IMR-90 (cell line): ENCODE results near the gene GRID1. TPM values are rescaled to one million over a fixed set of nuclear protein-coding genes. Genes with fewer than 3 reads are reported as not detected.

Experiments used
- ATAC-seq: fragments of 200-7000 bp; cut with Tn5 transposase; 2 replicates; pipeline ENCODE4 v1.9.1; 2020; ENCODE audit warnings: low read depth, mild to moderate bottlenecking, moderate library complexity
- BruUV-seq: library from RNA; stranded (reverse); fragments of 400-500 nt; replicated peaks from 2 replicates; lab custom pipeline; 2021; lab: Mats Ljungman, UMichigan
- CTCF ChIA-PET: fragments of 300-600 bp; formaldehyde crosslinking; extraction: SDS; loops from one replicate; lab custom pipeline; 2021; ENCODE audit warnings: antibody characterized with exemption; lab: Yijun Ruan, JAX
- POLR2A ChIA-PET: fragments of 300-600 bp; sonication (Branson Sonifier 250); formaldehyde crosslinking; loops from one replicate; lab custom pipeline; 2022; ENCODE audit warnings: antibody characterized with exemption; ENCODE audit not compliant: unreplicated experiment; lab: Charles Lee
- DNase-seq: peaks from one replicate; pipeline ENCODE4 v3.0.0; 2013
- H2AFZ ChIP-seq: replicated peaks from 2 replicates; pipeline ENCODE3; 2013; ENCODE audit warnings: low read length, mild to moderate bottlenecking; ENCODE audit not compliant: poor library complexity
- H2AK5ac ChIP-seq: 2 replicates; pipeline ENCODE4 v1.6.1; 2013; ENCODE audit warnings: low read depth, low read length, inconsistent platforms
- H2AK9ac ChIP-seq: replicated peaks from 2 replicates; pipeline ENCODE3; 2013; ENCODE audit warnings: mild to moderate bottlenecking, low read depth, low read length, moderate library complexity; ENCODE audit not compliant: poor library complexity
- H2BK120ac ChIP-seq: 2 replicates; pipeline ENCODE4 v1.6.1; 2013; ENCODE audit warnings: low read depth, low read length, inconsistent platforms
- H2BK15ac ChIP-seq: 3 replicates; pipeline ENCODE4 v1.6.1; 2013; ENCODE audit warnings: low read depth, low read length, inconsistent platforms
- H2BK20ac ChIP-seq: 2 replicates; pipeline ENCODE4 v1.6.1; 2013; ENCODE audit warnings: low read depth, mild to moderate bottlenecking, inconsistent platforms, low read length, moderate library complexity
- H2BK5ac ChIP-seq: 2 replicates; pipeline ENCODE4 v1.6.1; 2013; ENCODE audit warnings: mild to moderate bottlenecking, low read depth, low read length, inconsistent platforms; ENCODE audit not compliant: poor library complexity, severe bottlenecking
- H3K14ac ChIP-seq: replicated peaks from 2 replicates; pipeline ENCODE4 v1.6.1; 2013; ENCODE audit warnings: low read depth, low read length, inconsistent platforms
- H3K18ac ChIP-seq: 2 replicates; pipeline ENCODE4 v1.6.1; 2013; ENCODE audit warnings: low read depth, low read length, control low read depth
- H3K23ac ChIP-seq: 2 replicates; pipeline ENCODE4 v1.6.1; 2013; ENCODE audit warnings: low read depth, low read length, inconsistent platforms
- H3K27ac ChIP-seq: 2 replicates; pipeline ENCODE4 v1.5.1; 2013; ENCODE audit warnings: mild to moderate bottlenecking, control low read depth, low read length; ENCODE audit not compliant: insufficient read depth
- H3K27me3 ChIP-seq: 2 replicates; pipeline ENCODE4 v1.6.1; 2013; ENCODE audit warnings: low read length; ENCODE audit not compliant: control insufficient read depth, insufficient read depth
- H3K36me3 ChIP-seq: 2 replicates; pipeline ENCODE4 v1.6.1; 2013; ENCODE audit warnings: low read length, mixed read lengths; ENCODE audit not compliant: control insufficient read depth, insufficient read depth
- H3K4ac ChIP-seq: 2 replicates; pipeline ENCODE4 v1.6.1; 2013; ENCODE audit warnings: low read depth, low read length, inconsistent platforms
- H3K4me1 ChIP-seq: 2 replicates; pipeline ENCODE4 v1.6.1; 2013; ENCODE audit warnings: low read length, mixed read lengths; ENCODE audit not compliant: control insufficient read depth, insufficient read depth
- H3K4me2 ChIP-seq: 2 replicates; pipeline ENCODE4 v1.6.1; 2013; ENCODE audit warnings: low read depth, mild to moderate bottlenecking, control low read depth, low read length, moderate library complexity
- H3K4me3 ChIP-seq: 2 replicates; pipeline ENCODE4 v1.5.1; 2013; ENCODE audit warnings: low read depth, mild to moderate bottlenecking, control low read depth, low read length, moderate library complexity; ENCODE audit not compliant: insufficient read depth
- H3K56ac ChIP-seq: 2 replicates; pipeline ENCODE4 v1.6.1; 2013; ENCODE audit warnings: low read length, inconsistent platforms; ENCODE audit not compliant: insufficient read depth; ENCODE audit errors: extremely low read depth
- H3K79me1 ChIP-seq, 2 experiments: 2 replicates each; pipeline ENCODE4 v1.6.1; 2013; ENCODE audit warnings: low read length in 2 of 2, inconsistent platforms in 1 of 2, low read depth in 1 of 2
- H3K9ac ChIP-seq: 2 replicates; pipeline ENCODE4 v1.6.1; 2013; ENCODE audit warnings: low read depth, low read length, control low read depth
- H3K9me1 ChIP-seq: 2 replicates; pipeline ENCODE4 v1.6.1; 2013; ENCODE audit warnings: low read length, inconsistent platforms; ENCODE audit not compliant: insufficient read depth
- H3K9me3 ChIP-seq: 2 replicates; pipeline ENCODE4 v1.6.1; 2013; ENCODE audit warnings: low read length; ENCODE audit not compliant: control insufficient read depth, insufficient read depth
- H4K20me1 ChIP-seq: 2 replicates; pipeline ENCODE4 v1.6.1; 2013; ENCODE audit warnings: low read length, inconsistent platforms; ENCODE audit not compliant: insufficient read depth
- H4K5ac ChIP-seq: 2 replicates; pipeline ENCODE4 v1.6.1; 2013; ENCODE audit warnings: mild to moderate bottlenecking, low read depth, low read length, control low read depth
- H4K8ac ChIP-seq, 2 experiments: 2 replicates each; pipeline ENCODE4 v1.6.1; 2013; ENCODE audit warnings: low read depth in 2 of 2, low read length in 2 of 2, control low read depth in 1 of 2, inconsistent platforms in 1 of 2
- H4K91ac ChIP-seq: 2 replicates; pipeline ENCODE4 v1.6.1; 2013; ENCODE audit warnings: low read depth, low read length, inconsistent platforms; ENCODE audit not compliant: insufficient read depth
- BHLHE40 ChIP-seq: fragments of 150-350 bp; IDR thresholded peaks from 2 replicates; pipeline ENCODE4 v1.6.1; 2016; ENCODE audit warnings: mild to moderate bottlenecking, low read depth, low read length
- CEBPB ChIP-seq: IDR thresholded peaks from 2 replicates; pipeline ENCODE4 v1.6.1; 2012; ENCODE audit warnings: low read depth, low read length, improper control_type of control experiment
- CHD1 ChIP-seq: IDR thresholded peaks from 2 replicates; pipeline ENCODE4 v1.6.1; 2012; ENCODE audit warnings: low read depth, low read length, improper control_type of control experiment
- FOS ChIP-seq: fragments of 150-350 bp; IDR thresholded peaks from 2 replicates; pipeline ENCODE4 v1.6.1; 2016; ENCODE audit warnings: low read depth, low read length
- MAFK ChIP-seq: IDR thresholded peaks from 2 replicates; pipeline ENCODE4 v1.6.1; 2012; ENCODE audit warnings: low read depth, low read length, improper control_type of control experiment
- MAZ ChIP-seq: IDR thresholded peaks from 2 replicates; pipeline ENCODE4 v1.6.1; 2012; ENCODE audit warnings: low read depth, mild to moderate bottlenecking, low read length, improper control_type of control experiment, moderate library complexity, borderline replicate concordance
- MXI1 ChIP-seq: IDR thresholded peaks from 2 replicates; pipeline ENCODE4 v1.6.1; 2012; ENCODE audit warnings: low read depth, mild to moderate bottlenecking, low read length, moderate library complexity, borderline replicate concordance
- POLR2A ChIP-seq: IDR thresholded peaks from 2 replicates; pipeline ENCODE4 v1.6.1; 2012; ENCODE audit warnings: mild to moderate bottlenecking, low read depth, low read length
- RAD21 ChIP-seq: IDR thresholded peaks from 2 replicates; pipeline ENCODE4 v1.6.1; 2012; ENCODE audit warnings: low read length, improper control_type of control experiment
- RFX5 ChIP-seq: IDR thresholded peaks from 2 replicates; pipeline ENCODE4 v1.8.0; 2012; ENCODE audit warnings: low read depth, mild to moderate bottlenecking, low read length, moderate library complexity
- SMC3 ChIP-seq: fragments of 150-350 bp; IDR thresholded peaks from 2 replicates; pipeline ENCODE4 v1.6.1; 2016; ENCODE audit warnings: low read depth, mild to moderate bottlenecking, antibody characterized with exemption, low read length, moderate library complexity
- WGBS, 2 experiments: methylation state at CpG; one replicate each; pipeline versions ENCODE4 v1.1.5 to v1.1.7; 2013; ENCODE audit warnings: missing lambda C conversion rate in 2 of 2; ENCODE audit not compliant: insufficient read length in 1 of 2; ENCODE audit errors: extremely low coverage in 2 of 2; 5-methylcytosine and 5-hydroxymethylcytosine counted together
- dilution Hi-C: fragments of 300-500 bp; cut with HindIII; formaldehyde crosslinking; loops from one replicate; pipeline ENCODE4 v1.14.3; 2018; ENCODE audit warnings: low sequenced_read_pairs; ENCODE audit not compliant: unreplicated experiment
- in situ Hi-C: fragments of 300-500 bp; cut with MboI; formaldehyde crosslinking; loops from 3 replicates; pipeline ENCODE4 v1.14.3; 2019; ENCODE audit warnings: low sequenced_read_pairs, inconsistent platforms, mixed read lengths
- intact Hi-C: fragments of 100-400 bp; cut with micrococcal nuclease; formaldehyde crosslinking; loops from 2 replicates; pipeline ENCODE4 v1.10.0; 2022
- polyA plus RNA-seq, 3 experiments: library from polyadenylated mRNA; depleted of rRNA; stranded (reverse); fragments of >200 nt; gene quantifications; 2 replicates each; pipeline ENCODE4 v1.2.3, GENCODE V29; 2012; ENCODE audit warnings: low replicate concordance in 1 of 3
- total RNA-seq: library from RNA; depleted of rRNA; stranded (reverse); fragments of >200 nt; gene quantifications from 2 replicates; pipeline ENCODE4 v1.2.3, GENCODE V29; 2012
- TF ChIP-seq, protein P1 (sequence below): fragments of 150-350 bp; IDR thresholded peaks from 2 replicates; pipeline ENCODE4 v1.6.1; 2016; ENCODE audit warnings: low read depth, mild to moderate bottlenecking, low read length, moderate library complexity, borderline replicate concordance

The GRID1 gene
- total and polyA plus RNA-seq, 2 of the 4 experiments (the other 2 are of a cell fraction) = not detected

DNA sequence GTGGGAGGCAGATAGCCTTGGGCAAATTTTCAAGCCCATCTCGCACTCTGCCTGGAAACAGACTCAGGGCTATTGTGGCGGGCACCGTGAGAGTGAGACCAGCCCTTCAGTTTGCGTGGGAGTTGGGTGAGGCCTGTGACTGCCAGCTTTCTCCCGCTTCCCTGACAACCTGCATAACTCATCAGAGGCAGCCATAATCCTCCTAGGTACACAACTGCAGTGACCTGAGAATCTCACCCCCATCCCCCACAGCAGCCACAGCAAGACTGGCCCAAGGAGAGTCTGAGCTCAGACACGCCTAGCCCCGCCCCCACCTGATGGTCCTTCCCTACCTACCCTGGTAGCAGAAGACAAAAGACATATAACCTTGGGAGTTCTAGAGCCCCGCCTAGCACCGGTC is 275.4 kb downstream of the GRID1 start:
- Histone ChIP-seq H2AK9ac (no peak overlapping the region), H4K8ac (no peak overlapping the region), H2BK15ac (no peak overlapping the region), H4K20me1 (no peaks in the 10 kb centered on the region), H3K9ac (no peak overlapping the region), H4K91ac (no peak overlapping the region), H3K23ac (no peak overlapping the region), H3K4me3 (no peak overlapping the region), H3K4ac (no peak overlapping the region), H3K79me1 (no peaks in the 10 kb centered on the region), H3K9me3 (no peaks in the 10 kb centered on the region; the same call in 1 of the 2 replicates), H3K18ac (no peak overlapping the region), H2BK5ac (no peak overlapping the region), H2BK120ac (no peak overlapping the region), H3K4me1 (no peaks in the 10 kb centered on the region), H3K14ac (no peak overlapping the region), H2AK5ac (no peak overlapping the region), H2BK20ac (no peak overlapping the region), H3K27ac (no peak overlapping the region), H3K56ac (no peak overlapping the region), H4K5ac (no peak overlapping the region), H3K36me3 (no peaks in the 10 kb centered on the region), H3K4me2 (no peak overlapping the region), H3K27me3 (no peaks in the 10 kb centered on the region), H2AFZ (no peak overlapping the region), H3K9me1 (no peaks in the 10 kb centered on the region)
- dilution Hi-C loops = no loop called here
- no CpG with 5 or more reads among the region's 9 CpGs for WGBS, 2 experiments
- ChIA-PET CTCF (no interaction called here), POLR2A (no interaction called here)
- in situ Hi-C loops = no loop called here
- TF ChIP-seq CHD1 (no peak), RFX5 (no peak), MXI1 (no peak), RAD21 (no peak), CEBPB (no peak), MAZ (no peak), POLR2A (no peak), MAFK (no peak), SMC3 (no peak), BHLHE40 (no peak), FOS (no peak)
- TF ChIP-seq, protein P1, sequence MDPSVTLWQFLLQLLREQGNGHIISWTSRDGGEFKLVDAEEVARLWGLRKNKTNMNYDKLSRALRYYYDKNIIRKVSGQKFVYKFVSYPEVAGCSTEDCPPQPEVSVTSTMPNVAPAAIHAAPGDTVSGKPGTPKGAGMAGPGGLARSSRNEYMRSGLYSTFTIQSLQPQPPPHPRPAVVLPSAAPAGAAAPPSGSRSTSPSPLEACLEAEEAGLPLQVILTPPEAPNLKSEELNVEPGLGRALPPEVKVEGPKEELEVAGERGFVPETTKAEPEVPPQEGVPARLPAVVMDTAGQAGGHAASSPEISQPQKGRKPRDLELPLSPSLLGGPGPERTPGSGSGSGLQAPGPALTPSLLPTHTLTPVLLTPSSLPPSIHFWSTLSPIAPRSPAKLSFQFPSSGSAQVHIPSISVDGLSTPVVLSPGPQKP = no peak
- DNase-seq (no peak), ATAC-seq (no peak)
- no TSS peak for BruUV-seq
- intact Hi-C loops = no loop called here
